ENCODE data around the gene CIDEC. TPM values are rescaled to one million over a fixed set of nuclear protein-coding genes. Genes with fewer than 3 reads are reported as not detected.

The CIDEC gene
- polyA plus RNA-seq, 1 donor: 35.6 TPM

GRCh38 chr3:9831253-9831652 is 48.8 kb downstream of the CIDEC start:
- no CpG with 5 or more reads among the region's 3 CpGs for WGBS (ENCODE audit: insufficient coverage, low lambda C conversion rate)
- peaks cover 61% of the 10 kb centered on the region for H3K36me3 ChIP-seq (ENCODE audit: control insufficient read depth, insufficient read depth, low read length)

GRCh38 chr3:9828801-9829755 is 51.0 kb downstream of the CIDEC start:
- DNase-seq: no peak
- H3K4me3 ChIP-seq (ENCODE audit: low read length): no peak overlapping the region
- no peaks in the 10 kb centered on the region for H3K9me3 ChIP-seq (ENCODE audit: control insufficient read depth, low read depth, low read length)
- H3K36me3 ChIP-seq (ENCODE audit: control insufficient read depth, insufficient read depth, low read length): peaks cover 40% of the 10 kb centered on the region
- no peaks in the 10 kb centered on the region for H3K27me3 ChIP-seq (ENCODE audit: control insufficient read depth, insufficient read depth, low read length)
- H3K4me1 ChIP-seq (ENCODE audit: control insufficient read depth, insufficient read depth, low read length): no peaks in the 10 kb centered on the region
- no CpG with 5 or more reads among the region's 17 CpGs for WGBS (ENCODE audit: insufficient coverage, low lambda C conversion rate)
- no peak overlapping the region for H3K27ac ChIP-seq (ENCODE audit: low read length)

More at GRCh38 chr3:9831253-9831652, 48.8 kb downstream of the CIDEC start:
- Histone ChIP-seq H3K27me3 (ENCODE audit: control insufficient read depth, insufficient read depth, low read length) (no peaks in the 10 kb centered on the region), H3K4me1 (ENCODE audit: control insufficient read depth, insufficient read depth, low read length) (no peaks in the 10 kb centered on the region), H3K9me3 (ENCODE audit: control insufficient read depth, low read depth, low read length) (no peaks in the 10 kb centered on the region), H3K27ac (ENCODE audit: low read length) (no peak overlapping the region), H3K4me3 (ENCODE audit: low read length) (no peak overlapping the region)
- DNase-seq: no peak

- no peaks in the 10 kb centered on the region for H3K27me3 ChIP-seq (ENCODE audit: control insufficient read depth, insufficient read depth, low read length)
- no CpG with 5 or more reads among the region's 20 CpGs for WGBS (ENCODE audit: insufficient coverage, low lambda C conversion rate)
- H3K27ac ChIP-seq (ENCODE audit: low read length): no peak overlapping the region
- H3K4me1 ChIP-seq (ENCODE audit: control insufficient read depth, insufficient read depth, low read length): no peaks in the 10 kb centered on the region
- peaks cover 24% of the 10 kb centered on the region for H3K36me3 ChIP-seq (ENCODE audit: control insufficient read depth, insufficient read depth, low read length)
- no peak for DNase-seq
- H3K4me3 ChIP-seq (ENCODE audit: low read length): no peak overlapping the region
- no peaks in the 10 kb centered on the region for H3K9me3 ChIP-seq (ENCODE audit: control insufficient read depth, low read depth, low read length)
Measured at GRCh38 chr3:9826815-9827573, 53.1 kb downstream of the CIDEC start.

- DNase-seq: peak in 1 of 2 donors; percentile 25
- Histone ChIP-seq H3K27me3 (ENCODE audit: control insufficient read depth, insufficient read depth, low read length) (no peaks in the 10 kb centered on the region), H3K27ac (ENCODE audit: low read length) (no peak overlapping the region), H3K36me3 (ENCODE audit: control insufficient read depth, insufficient read depth, low read length) (peaks cover 25% of the 10 kb centered on the region), H3K4me1 (ENCODE audit: control insufficient read depth, insufficient read depth, low read length) (no peaks in the 10 kb centered on the region), H3K9me3 (ENCODE audit: control insufficient read depth, low read depth, low read length) (no peaks in the 10 kb centered on the region), H3K4me3 (ENCODE audit: low read length) (no peak overlapping the region)
- no CpG with 5 or more reads among the region's 14 CpGs for WGBS (ENCODE audit: insufficient coverage, low lambda C conversion rate)
Measured at GRCh38 chr3:9825451-9826040, 54.5 kb downstream of the CIDEC start.

GRCh38 chr3:9820946-9821345 is 59.1 kb downstream of the CIDEC start:
- no peak for DNase-seq
- H3K36me3 ChIP-seq (ENCODE audit: control insufficient read depth, insufficient read depth, low read length): peaks cover 10% of the 10 kb centered on the region
- no peak overlapping the region for H3K4me3 ChIP-seq (ENCODE audit: low read length)
- H3K9me3 ChIP-seq (ENCODE audit: control insufficient read depth, low read depth, low read length): no peaks in the 10 kb centered on the region
- H3K27ac ChIP-seq (ENCODE audit: low read length): no peak overlapping the region
- WGBS (ENCODE audit: insufficient coverage, low lambda C conversion rate): no CpG with 5 or more reads among the region's 2 CpGs
- no peaks in the 10 kb centered on the region for H3K27me3 ChIP-seq (ENCODE audit: control insufficient read depth, insufficient read depth, low read length)
- H3K4me1 ChIP-seq (ENCODE audit: control insufficient read depth, insufficient read depth, low read length): no peaks in the 10 kb centered on the region

- no CpG with 5 or more reads among the region's 12 CpGs for WGBS (ENCODE audit: insufficient coverage, low lambda C conversion rate)
- no peak for DNase-seq
- Histone ChIP-seq H3K27ac (ENCODE audit: low read length) (no peak overlapping the region), H3K4me3 (ENCODE audit: low read length) (no peak overlapping the region), H3K36me3 (ENCODE audit: control insufficient read depth, insufficient read depth, low read length) (peaks cover 13% of the 10 kb centered on the region), H3K4me1 (ENCODE audit: control insufficient read depth, insufficient read depth, low read length) (no peaks in the 10 kb centered on the region), H3K27me3 (ENCODE audit: control insufficient read depth, insufficient read depth, low read length) (no peaks in the 10 kb centered on the region), H3K9me3 (ENCODE audit: control insufficient read depth, low read depth, low read length) (no peaks in the 10 kb centered on the region)
Measured at GRCh38 chr3:9820543-9820942, 59.5 kb downstream of the CIDEC start.

GRCh38 chr3:9818666-9819335 is 61.3 kb downstream of the CIDEC start:
- 94% methylated on average over 3 of the region's 7 CpGs for WGBS (ENCODE audit: insufficient coverage, low lambda C conversion rate)
- no peak for DNase-seq
- no peaks in the 10 kb centered on the region for H3K27me3 ChIP-seq (ENCODE audit: control insufficient read depth, insufficient read depth, low read length)
- H3K27ac ChIP-seq (ENCODE audit: low read length): no peak overlapping the region
- H3K4me3 ChIP-seq (ENCODE audit: low read length): no peak overlapping the region
- no peaks in the 10 kb centered on the region for H3K9me3 ChIP-seq (ENCODE audit: control insufficient read depth, low read depth, low read length)
- H3K36me3 ChIP-seq (ENCODE audit: control insufficient read depth, insufficient read depth, low read length): peaks cover 13% of the 10 kb centered on the region
- no peaks in the 10 kb centered on the region for H3K4me1 ChIP-seq (ENCODE audit: control insufficient read depth, insufficient read depth, low read length)

GRCh38 chr3:9817436-9817835 is 62.6 kb downstream of the CIDEC start:
- Histone ChIP-seq H3K4me3 (ENCODE audit: low read length) (no peak overlapping the region), H3K9me3 (ENCODE audit: control insufficient read depth, low read depth, low read length) (no peaks in the 10 kb centered on the region), H3K27ac (ENCODE audit: low read length) (no peak overlapping the region), H3K36me3 (ENCODE audit: control insufficient read depth, insufficient read depth, low read length) (peaks cover 17% of the 10 kb centered on the region), H3K27me3 (ENCODE audit: control insufficient read depth, insufficient read depth, low read length) (no peaks in the 10 kb centered on the region), H3K4me1 (ENCODE audit: control insufficient read depth, insufficient read depth, low read length) (no peaks in the 10 kb centered on the region)
- DNase-seq: no peak
- whole genome bisulfite sequencing (ENCODE audit: insufficient coverage, low lambda C conversion rate): no CpG with 5 or more reads among the region's 6 CpGs

Measured in large intestine (tissue), 3 donors.